ENCODE results near the gene GAREM1. TPM values are rescaled to one million over a fixed set of nuclear protein-coding genes. Genes with fewer than 3 reads are reported as not detected.

Gene GAREM1
- total and polyA plus RNA-seq, 2 of the 8 experiments (the other 6 are each of a cell fraction or from before 2014, with no cell fraction given), result 3.6 to 9.2 TPM

DNA sequence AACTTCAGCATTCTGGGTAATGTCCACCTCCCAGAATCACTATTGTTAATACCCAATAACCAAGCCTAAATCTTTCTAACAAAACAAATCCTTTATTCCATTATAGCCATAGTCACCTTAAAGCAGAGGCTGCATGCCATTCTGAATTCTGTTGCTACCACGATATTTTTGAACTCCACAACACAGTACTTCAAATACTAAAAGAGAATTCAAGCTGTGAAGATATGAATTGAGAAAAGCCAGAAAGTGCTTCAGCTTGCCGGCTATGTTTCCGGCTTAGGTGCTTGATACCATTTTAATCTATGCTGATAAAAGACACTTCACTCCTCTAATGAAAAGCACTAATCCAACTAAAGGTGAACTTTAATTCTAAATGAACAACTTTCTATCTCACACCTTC is 41.3 kb downstream of the GAREM1 start:
- CTCF ChIA-PET (ENCODE audit: partially characterized antibody), result interaction anchor here (1.1 kb wide), 1 partner anchor 157 kb away, joined by 3 read pairs; no protein-coding TSS in a partner anchor
- H2AFZ ChIP-seq (ENCODE audit: low read length), result no peak overlapping the region

More for the DNA sequence above, 41.3 kb downstream of the GAREM1 start:
- Histone ChIP-seq H4K5ac (ENCODE audit: insufficient read length, low read depth, low read length) (no peak overlapping the region), H3K4me1 (replicated peaks in 1 of 4; ENCODE audit: control insufficient read depth in 3 of 4, insufficient read depth in 4 of 4, low read length in 3 of 4) (no peaks in the 10 kb centered on the region; a peak in 1 of 7 replicates), H3K4me3 (ENCODE audit: extremely low read depth in 1 of 4, insufficient read depth in 2 of 4, low read depth in 3 of 4, low read length in 4 of 4) (no peak overlapping the region), H4K20me1 (replicated peaks in 1 of 2; ENCODE audit: control insufficient read depth in 1 of 2, insufficient read depth in 2 of 2, low read length in 2 of 2) (no peaks in the 10 kb centered on the region), H3K23me2 (ENCODE audit: low read depth, low read length) (no peaks in the 10 kb centered on the region), H4K91ac (replicated peaks; ENCODE audit: insufficient read length, low read length) (no peak overlapping the region), H2AK5ac (ENCODE audit: low read depth, low read length) (no peak overlapping the region), H2BK15ac (ENCODE audit: low read length) (no peak overlapping the region), H3K79me2 (ENCODE audit: control insufficient read depth in 1 of 2, insufficient read depth in 2 of 2, low read length in 2 of 2) (peaks cover 0 to 28% of the 10 kb centered on the region in 2 experiments; a peak in 3 of 4 replicates), H3K36me3 (ENCODE audit: control insufficient read depth in 2 of 4, insufficient read depth in 4 of 4, low read length in 3 of 4) (no peaks in the 10 kb centered on the region), H3K18ac (ENCODE audit: extremely low read depth, low read length) (no peak overlapping the region), H3K79me1 (ENCODE audit: low read depth, low read length) (no peaks in the 10 kb centered on the region), H3K9me3 (ENCODE audit: insufficient read depth in 2 of 2, low read depth in 1 of 2, low read length in 1 of 2) (no peaks in the 10 kb centered on the region), H3K56ac (replicated peaks; ENCODE audit: insufficient read length, low read depth, low read length) (no peak overlapping the region), H4K8ac (ENCODE audit: extremely low read depth, insufficient read depth, low read length) (no peak overlapping the region), H2BK120ac (replicated peaks; ENCODE audit: low read depth, low read length) (no peak overlapping the region), H3K27ac (ENCODE audit: low read depth, low read length) (no peak overlapping the region), H3K23ac (ENCODE audit: insufficient read length) (no peak overlapping the region), H2BK12ac (ENCODE audit: low read depth, low read length) (no peak overlapping the region), H3K14ac (ENCODE audit: insufficient read length) (no peak overlapping the region), H3K9ac (replicated peaks in 1 of 4; ENCODE audit: extremely low read depth in 1 of 4, low read depth in 3 of 4, low read length in 3 of 4) (no peak overlapping the region), H2BK20ac (ENCODE audit: low read length) (no peak overlapping the region), H2BK5ac (ENCODE audit: low read depth, low read length) (no peak overlapping the region), H3K27me3 (replicated peaks in 1 of 4; ENCODE audit: control insufficient read depth in 3 of 4, extremely low read depth in 1 of 4, insufficient read depth in 3 of 4, low read length in 3 of 4) (no peaks in the 10 kb centered on the region), H3K4ac (replicated peaks; ENCODE audit: insufficient read length, low read depth, low read length) (no peak overlapping the region), H3K4me2 (ENCODE audit: insufficient read depth in 1 of 2, low read depth in 2 of 2, low read length in 2 of 2) (no peak overlapping the region)
- POLR2A ChIA-PET (ENCODE audit: partially characterized antibody), result no interaction called here
- no peak for FAIRE-seq
- DNase-seq (ENCODE audit: low read depth in 1 of 2, low spot score in 2 of 2), result no peak
- WGBS, 2 experiments (ENCODE audit: extremely low coverage in 1 of 2, insufficient coverage in 1 of 2, insufficient read length in 1 of 2, insufficient replicate concordance in 2 of 2, low coverage in 1 of 2, low lambda C conversion rate in 2 of 2, missing lambda C conversion rate in 1 of 2), result 95% methylated on average over 3 of the region's 3 CpGs; no CpG with 5 or more reads in 1 of the 2 experiments
- no peak for TF ChIP-seq TBP (IDR thresholded peaks at IDR 0.05; ENCODE audit: low read depth, low read length)
- TF ChIP-seq KDM5A (IDR thresholded peaks at IDR 0.05; ENCODE audit: low read length), result no peak
- no peak for TF ChIP-seq RFX5 (IDR thresholded peaks at IDR 0.05; ENCODE audit: borderline replicate concordance, low read depth, low read length)

Data from H1 (cell line).